Loucy (cell line): ENCODE results near the gene VAV2.

Experiments
- H2AFZ ChIP-seq: fragments of 200-600 bp; sonication (generic); 2 replicates; pipeline ENCODE4 v1.6.0; 2016; ENCODE audit warnings: antibody characterized with exemption, mild to moderate bottlenecking, low read length, moderate library complexity
- H3F3A ChIP-seq: fragments of 200-600 bp; 2 replicates; pipeline ENCODE4 v1.6.0; 2016; ENCODE audit warnings: antibody characterized with exemption, low read depth, mild to moderate bottlenecking
- H3K27me3 ChIP-seq: fragments of 200-600 bp; sonication (generic); 2 replicates; pipeline ENCODE4 v1.6.1; 2014; ENCODE audit warnings: low read length, mild to moderate bottlenecking; ENCODE audit not compliant: insufficient read depth, poor library complexity, severe bottlenecking
- H3K36me3 ChIP-seq: fragments of 200-600 bp; sonication (generic); 2 replicates; pipeline ENCODE4 v1.6.1; 2016; ENCODE audit warnings: low read length; ENCODE audit not compliant: insufficient read depth
- H3K4me1 ChIP-seq: fragments of 200-600 bp; sonication (generic); 2 replicates; pipeline ENCODE4 v1.5.1; 2014; ENCODE audit warnings: low read length, mild to moderate bottlenecking; ENCODE audit not compliant: insufficient read depth, poor library complexity, severe bottlenecking
- H3K4me2 ChIP-seq: fragments of 200-600 bp; sonication (generic); 2 replicates; pipeline ENCODE4 v1.6.0; 2014; ENCODE audit warnings: antibody characterized with exemption, low read length, low read depth, mild to moderate bottlenecking; ENCODE audit not compliant: poor library complexity, severe bottlenecking
- H3K4me3 ChIP-seq: fragments of 200-600 bp; sonication (generic); 2 replicates; pipeline ENCODE4 v1.5.1; 2014; ENCODE audit warnings: low read length, mild to moderate bottlenecking, mixed read lengths; ENCODE audit not compliant: poor library complexity, severe bottlenecking
- H3K79me2 ChIP-seq: fragments of 200-600 bp; sonication (generic); 2 replicates; pipeline ENCODE4 v1.6.1; 2014; ENCODE audit warnings: low read length; ENCODE audit not compliant: insufficient read depth
- H3K9ac ChIP-seq: fragments of 200-600 bp; sonication (generic); 2 replicates; pipeline ENCODE4 v1.6.0; 2014; ENCODE audit warnings: mild to moderate bottlenecking, low read depth, low read length, moderate library complexity; ENCODE audit not compliant: poor library complexity, severe bottlenecking
- H3K9me2 ChIP-seq: fragments of 200-600 bp; sonication (generic); replicated peaks from 2 replicates; pipeline ENCODE4 v1.6.1; 2016; ENCODE audit warnings: low read depth, low read length, mixed read lengths
- H3K9me3 ChIP-seq: fragments of 200-600 bp; sonication (generic); 2 replicates; pipeline ENCODE4 v1.6.1; 2014; ENCODE audit warnings: mild to moderate bottlenecking, antibody characterized with exemption, low read length, low read depth; ENCODE audit not compliant: insufficient read depth
- H4K20me1 ChIP-seq: fragments of 200-600 bp; sonication (generic); 2 replicates; pipeline ENCODE4 v1.6.0; 2014; ENCODE audit warnings: antibody characterized with exemption, low read length, mild to moderate bottlenecking; ENCODE audit not compliant: insufficient read depth, poor library complexity, severe bottlenecking
- CTCF ChIP-seq: fragments of 200-600 bp; sonication (generic); conservative IDR thresholded peaks from 2 replicates; pipeline ENCODE4 v1.5.1; 2014; ENCODE audit warnings: mild to moderate bottlenecking, antibody characterized with exemption, low read length
- EZH2phosphoT487 ChIP-seq: fragments of 200-600 bp; IDR thresholded peaks from 2 replicates; pipeline ENCODE4 v1.6.1; 2018; ENCODE audit warnings: antibody characterized with exemption, mild to moderate bottlenecking, moderate library complexity, borderline replicate concordance

Gene VAV2

GRCh38 chr9:133838859-133839507 lies 153.1 kb downstream of the VAV2 start:
- H3K36me3 ChIP-seq = no peaks in the 10 kb centered on the region
- H3K79me2 ChIP-seq = no peaks in the 10 kb centered on the region
- no peak for TF ChIP-seq EZH2phosphoT487
- no peak for TF ChIP-seq CTCF
- no peak overlapping the region for H2AFZ ChIP-seq
- no peak overlapping the region for H3K9ac ChIP-seq
- H4K20me1 ChIP-seq = no peaks in the 10 kb centered on the region
- no peak overlapping the region for H3K4me3 ChIP-seq
- no peak overlapping the region for H3K4me2 ChIP-seq
- H3K4me1 ChIP-seq = no peaks in the 10 kb centered on the region
- no peaks in the 10 kb centered on the region for H3K9me3 ChIP-seq
- H3F3A ChIP-seq = no peaks in the 10 kb centered on the region
- no peaks in the 10 kb centered on the region for H3K9me2 ChIP-seq
- no peaks in the 10 kb centered on the region for H3K27me3 ChIP-seq

- H3K27me3 ChIP-seq = no peaks in the 10 kb centered on the region
- no peak overlapping the region for H2AFZ ChIP-seq
- H3K4me2 ChIP-seq = no peak overlapping the region
- H3K9ac ChIP-seq = no peak overlapping the region
- no peaks in the 10 kb centered on the region for H3K9me3 ChIP-seq
- H3K79me2 ChIP-seq = no peaks in the 10 kb centered on the region
- no peaks in the 10 kb centered on the region for H3K9me2 ChIP-seq
- peaks cover 4% of the 10 kb centered on the region; the same call in 1 of the 2 replicates for H3K36me3 ChIP-seq
- H4K20me1 ChIP-seq = no peaks in the 10 kb centered on the region
- H3K4me3 ChIP-seq = no peak overlapping the region
- TF ChIP-seq CTCF (no peak), EZH2phosphoT487 (no peak)
- no peaks in the 10 kb centered on the region for H3K4me1 ChIP-seq
- no peaks in the 10 kb centered on the region for H3F3A ChIP-seq
These were observed 154.2 kb downstream of the VAV2 start for GRCh38 chr9:133837627-133838597.

- no peaks in the 10 kb centered on the region for H3K4me1 ChIP-seq
- H3K79me2 ChIP-seq = no peaks in the 10 kb centered on the region
- no peaks in the 10 kb centered on the region for H3K27me3 ChIP-seq
- H3K4me3 ChIP-seq = no peak overlapping the region
- no peak overlapping the region for H3K9ac ChIP-seq
- no peak overlapping the region for H2AFZ ChIP-seq
- H3F3A ChIP-seq = no peaks in the 10 kb centered on the region
- no peaks in the 10 kb centered on the region for H4K20me1 ChIP-seq
- no peak overlapping the region for H3K4me2 ChIP-seq
- no peaks in the 10 kb centered on the region for H3K9me3 ChIP-seq
- H3K9me2 ChIP-seq = no peaks in the 10 kb centered on the region
- peaks cover 5% of the 10 kb centered on the region; the same call in 1 of the 2 replicates for H3K36me3 ChIP-seq
- TF ChIP-seq CTCF (no peak), EZH2phosphoT487 (no peak)
These were observed 155.3 kb downstream of the VAV2 start for GRCh38 chr9:133836818-133837217.
